K562 (cell line): Measurements from ENCODE around the gene TXNRD2. TPM values are rescaled to one million over a fixed set of nuclear protein-coding genes. Genes with fewer than 3 reads are reported as not detected.

Source experiments
- C11orf30 ChIP-seq: fragments of 450-650 bp; IDR thresholded peaks from 2 replicates; pipeline ENCODE4 v1.6.1; 2016; ENCODE audit warnings: low read depth, mild to moderate bottlenecking
- CHD1 ChIP-seq: fragments of 200-600 bp; sonication (generic); IDR thresholded peaks from one replicate; pipeline ENCODE4 v1.6.1; 2012; ENCODE audit warnings: mild to moderate bottlenecking, moderate library complexity, low read length, inconsistent platforms
- CREB3L1 ChIP-seq: fragments of 450-650 bp; IDR thresholded peaks from 2 replicates; pipeline ENCODE4 v1.6.1; 2014; ENCODE audit warnings: low read depth, mild to moderate bottlenecking, moderate library complexity, borderline replicate concordance
- DACH1 ChIP-seq: fragments of 450-650 bp; IDR thresholded peaks from 2 replicates; pipeline ENCODE4 v1.6.1; 2018; ENCODE audit not compliant: partially characterized antibody
- JUND ChIP-seq, 2 experiments: IDR thresholded peaks; 2 replicates in 1 of 2; 3 replicates in 1 of 2; pipeline ENCODE4 v1.6.1; 2011; ENCODE audit warnings: borderline replicate concordance in 2 of 2, low read depth in 2 of 2, low read length in 2 of 2, improper control_type of control experiment in 1 of 2, missing biosample characterization in 1 of 2, missing genetic modification characterization in 1 of 2, missing genetic modification reagents in 1 of 2
- MAFG ChIP-seq: fragments of 450-650 bp; conservative IDR thresholded peaks from 2 replicates; pipeline ENCODE4 v1.6.1; 2016; ENCODE audit warnings: missing genetic modification characterization, missing compliant biosample characterization
- MTF1 ChIP-seq: fragments of 250-450 bp; sonication (Bioruptor Pico); IDR thresholded peaks from 2 replicates; pipeline ENCODE4 v1.9.0; 2021; ENCODE audit warnings: moderate library complexity, mild to moderate bottlenecking, inconsistent platforms, borderline replicate concordance
- NCOA1 ChIP-seq: fragments of 450-650 bp; IDR thresholded peaks from 2 replicates; pipeline ENCODE4 v1.6.1; 2016; ENCODE audit warnings: low read depth
- NFRKB ChIP-seq: fragments of 450-650 bp; IDR thresholded peaks from 2 replicates; pipeline ENCODE4 v1.6.1; 2016; ENCODE audit warnings: low read depth
- NR2F6 ChIP-seq: fragments of 450-650 bp; formaldehyde crosslinking; IDR thresholded peaks from 2 replicates; pipeline ENCODE4 v1.4.0; 2020; ENCODE audit warnings: mild to moderate bottlenecking
- NR3C1 ChIP-seq: sonication (generic); formaldehyde crosslinking; IDR thresholded peaks from 2 replicates; pipeline ENCODE4 v1.8.1; 2022; ENCODE audit warnings: missing genetic modification reagents
- SIX5 ChIP-seq, 2 experiments: IDR thresholded peaks; 2 replicates each; pipeline ENCODE4 v1.6.1; 2011; ENCODE audit warnings: low read length in 2 of 2, borderline replicate concordance in 1 of 2, low read depth in 1 of 2, mild to moderate bottlenecking in 1 of 2, moderate library complexity in 1 of 2; ENCODE audit not compliant: insufficient read depth in 1 of 2
- SREBF1 ChIP-seq: fragments of 150-350 bp; IDR thresholded peaks from 2 replicates; pipeline ENCODE4 v1.6.1; 2014; ENCODE audit warnings: antibody characterized with exemption, low read depth, low read length, borderline replicate concordance
- SREBF2 ChIP-seq: sonication (generic); formaldehyde crosslinking; IDR thresholded peaks from 2 replicates; pipeline ENCODE4 v1.4.0; 2020; ENCODE audit warnings: mild to moderate bottlenecking, missing genetic modification reagents
- SRF ChIP-seq, 2 experiments: fragments of 250-450, 450-650 bp in 1 of 2; sonication (Bioruptor Pico) in 1 of 2; sonication (generic) in 1 of 2; formaldehyde crosslinking; IDR thresholded peaks; 2 replicates each; pipeline versions ENCODE4 v1.5.0 to v1.5.1; 2020 to 2022; ENCODE audit warnings: mild to moderate bottlenecking in 1 of 2, missing genetic modification reagents in 1 of 2
- TSHZ1 ChIP-seq: fragments of 250-450 bp; sonication (Bioruptor Pico); IDR thresholded peaks from 2 replicates; pipeline ENCODE4 v1.4.0; 2020; ENCODE audit warnings: mild to moderate bottlenecking, moderate library complexity
- ZNF280B ChIP-seq: fragments of 250-450 bp; sonication (Bioruptor Pico); IDR thresholded peaks from 2 replicates; pipeline ENCODE4 v1.5.1; 2021; ENCODE audit warnings: mild to moderate bottlenecking
- ZNF57 ChIP-seq: fragments of 450-650 bp; formaldehyde crosslinking; IDR thresholded peaks from 2 replicates; pipeline ENCODE4 v1.4.0; 2020; ENCODE audit warnings: mild to moderate bottlenecking, moderate library complexity
- ZNF764 ChIP-seq: fragments of 250-450 bp; sonication (Bioruptor Pico); IDR thresholded peaks from 2 replicates; pipeline ENCODE4 v1.4.0; 2020; ENCODE audit warnings: low read depth, mild to moderate bottlenecking, moderate library complexity
- ZNF79 ChIP-seq: fragments of 250-450 bp; sonication (Bioruptor Pico); IDR thresholded peaks from 2 replicates; pipeline ENCODE4 v1.4.0; 2020; ENCODE audit warnings: low read depth, mild to moderate bottlenecking, moderate library complexity
- polyA plus RNA-seq, 8 experiments: library from polyadenylated mRNA; depleted of rRNA in 4 of 8; stranded (reverse) in 5 of 8; unstranded in 3 of 8; fragments of >200 nt; fragmentation: Nextera tagmentation in 2 of 8; fragmentation: Illumina TruSeq in 1 of 8; extraction: Ambion mirVana in 2 of 8; extraction: Trizol in 1 of 8; gene quantifications; 2 replicates each; pipeline versions ENCODE4 v1.2.1 to v1.2.3, GENCODE V29; 2011 to 2014; ENCODE audit warnings: inconsistent platforms in 1 of 8, missing spikeins in 1 of 8
- total RNA-seq, 7 experiments: library from RNA; depleted of rRNA in 6 of 7; stranded (reverse); fragments of >200 nt in 6 of 7; fragmentation: Illumina TruSeq in 2 of 7; extraction: Trizol in 2 of 7; gene quantifications; 2 replicates each; pipeline versions ENCODE4 v1.2.1 to v1.2.3, GENCODE V29; 2011 to 2021; ENCODE audit warnings: low replicate concordance in 1 of 7

TXNRD2 gene
- total and polyA plus RNA-seq, 9 of the 15 experiments (the other 6 are each of a cell fraction or from before 2014, with no cell fraction given): 3.3 to 80.2 (median 49.4) TPM

GRCh38 chr22:19943082-19944026 lies 1.7 kb upstream of the TXNRD2 start (continued):
- TF ChIP-seq MTF1 (CRISPR knock-in tag) (peak; percentile 85; the same call in 1 of the 2 replicates), MAFG (tag) (no peak), SIX5 (IDR thresholded peaks at IDR 0.05; ENCODE audit: borderline replicate concordance in 1 of 2, insufficient read depth in 1 of 2, low read depth in 1 of 2, low read length in 2 of 2) (no peak), ZNF79 (CRISPR knock-in tag) (peak; percentile 72), SREBF1 (peak; percentile 1; the same call in 1 of the 2 replicates), NR3C1 (CRISPR knock-in tag) (no peak), NFRKB (no peak), NR2F6 (CRISPR knock-in tag) (peak; percentile 80; the same call in 1 of the 2 replicates), CREB3L1 (no peak), CHD1 (peak; percentile 6), JUND (IDR thresholded peaks at IDR 0.05; ENCODE audit: borderline replicate concordance, low read depth, low read length) (peak; percentile 79), JUND (tag; IDR thresholded peaks at IDR 0.05; ENCODE audit: borderline replicate concordance, low read depth, low read length) (no peak), ZNF280B (CRISPR knock-in tag) (0 out of 2 replicates have a peak, but pooled peaks have one; percentile 35), SREBF2 (CRISPR knock-in tag) (no peak), SRF (CRISPR knock-in tag; IDR thresholded peaks at IDR 0.05) (peak; percentile 9 to 80; a peak in 3 of 4 replicates), TSHZ1 (CRISPR knock-in tag) (0 out of 2 replicates have a peak, but pooled peaks have one; percentile 60), ZNF764 (CRISPR knock-in tag) (peak; percentile 78; the same call in 1 of the 2 replicates), ZNF57 (CRISPR knock-in tag) (peak; percentile 84), DACH1 (no peak), NCOA1 (no peak), C11orf30 (no peak)
